ENCODE measurements around the gene IQCE.
A peak's percentile ranks its signal among the peaks of the same experiment; 100 is the strongest.

The IQCE gene

GRCh38 chr7:2651336-2651735 is 92.6 kb downstream of the IQCE start:
- no peak for DNase-seq

GRCh38 chr7:2651847-2652735 is 93.3 kb downstream of the IQCE start:
- no peak for DNase-seq

- DNase-seq, result no peak
These were observed 93.9 kb downstream of the IQCE start for GRCh38 chr7:2652736-2653060.

- no peak for DNase-seq
These were observed 95.3 kb downstream of the IQCE start for GRCh38 chr7:2654059-2654458.

GRCh38 chr7:2655870-2656614 is 97.3 kb downstream of the IQCE start:
- DNase-seq, result no peak

- no peak for DNase-seq
These were observed 98.4 kb downstream of the IQCE start for GRCh38 chr7:2657208-2657607.

GRCh38 chr7:2657920-2658671 is 99.3 kb downstream of the IQCE start:
- no peak for DNase-seq

- DNase-seq, result no peak
These were observed 100.2 kb downstream of the IQCE start for GRCh38 chr7:2658941-2659340.

GRCh38 chr7:2659556-2660358 is 101.0 kb downstream of the IQCE start:
- DNase-seq, result no peak

GRCh38 chr7:2660359-2661095 is 101.7 kb downstream of the IQCE start:
- DNase-seq, result no peak

GRCh38 chr7:2661096-2661449 is 102.3 kb downstream of the IQCE start:
- no peak for DNase-seq

- DNase-seq, result no peak
These were observed 103.0 kb downstream of the IQCE start for GRCh38 chr7:2661602-2662272.

- no peak for DNase-seq
These were observed 103.7 kb downstream of the IQCE start for GRCh38 chr7:2662273-2663120.

GRCh38 chr7:2663121-2663886 is 104.5 kb downstream of the IQCE start:
- DNase-seq, result peak; percentile 37

- no peak for DNase-seq
These were observed 105.2 kb downstream of the IQCE start for GRCh38 chr7:2663960-2664359.

Data from midbrain (tissue), 1 donor.